SH-SY5Y (cell line): ENCODE results near the gene IFT122.

Experiments
- GATA2 ChIP-seq: IDR thresholded peaks from 2 replicates; pipeline ENCODE4 v1.6.1; 2011; ENCODE audit warnings: mild to moderate bottlenecking, low read depth, low read length
- GATA3 ChIP-seq: IDR thresholded peaks from 2 replicates; pipeline ENCODE4 v1.6.1; 2011; ENCODE audit warnings: low read depth, mild to moderate bottlenecking, low read length, moderate library complexity

- no peak for TF ChIP-seq GATA2
- TF ChIP-seq GATA3, result no peak
Measured at GRCh38 chr3:129536804-129537203, 96.8 kb downstream of the IFT122 start.
